A549 (cell line): ENCODE measurements around the gene CEP152. TPM values are rescaled to one million over a fixed set of nuclear protein-coding genes. Genes with fewer than 3 reads are reported as not detected.

Experiments
- ATAC-seq, 2 experiments: fragments of 200-7000 bp in 1 of 2; fragments of >200 bp in 1 of 2; cut with Nextera tagmentation in 1 of 2; cut with Tn5 transposase in 1 of 2; 3 replicates each; pipeline versions ENCODE4 v1.8.0 to v1.9.1; 2018 to 2020; ENCODE audit warnings: mild to moderate bottlenecking in 1 of 2, moderate library complexity in 1 of 2
- CTCF ChIA-PET: fragments of 300-600 bp; sonication (Branson Sonifier 250); formaldehyde crosslinking; extraction: SDS; loops from one replicate; lab custom pipeline; 2021; ENCODE audit warnings: antibody characterized with exemption, inconsistent platforms; lab: Yijun Ruan, JAX
- POLR2A ChIA-PET: fragments of 350-600 bp; formaldehyde crosslinking; extraction: SDS; loops from one replicate; lab custom pipeline; 2021; ENCODE audit warnings: antibody characterized with exemption, inconsistent platforms; lab: Yijun Ruan, JAX
- DNase-seq, 2 experiments: peaks; one replicate each; pipeline versions ENCODE4 v3.0.0 to v3.0.0-alpha.2; 2011 to 2016; ENCODE audit warnings: low read depth in 1 of 2, low spot score in 1 of 2
- FAIRE-seq: peaks from 2 replicates; lab custom pipeline; 2011; peaks lifted over from hg19 to GRCh38; lab: Jason Lieb, UNC
- H3K27ac ChIP-seq, 2 experiments: fragments of >200 bp; sonication (Bioruptor Twin); formaldehyde crosslinking; 3 replicates each; pipeline ENCODE4 v1.5.1; 2016 to 2017
- H3K4me1 ChIP-seq: fragments of >200 bp; sonication (Bioruptor Twin); formaldehyde crosslinking; 3 replicates; pipeline ENCODE4 v1.6.1; 2016
- H3K4me2 ChIP-seq: fragments of >200 bp; sonication (Bioruptor Twin); formaldehyde crosslinking; 3 replicates; pipeline ENCODE4 v1.6.1; 2016
- H3K4me3 ChIP-seq: fragments of >200 bp; sonication (Bioruptor Twin); formaldehyde crosslinking; 3 replicates; pipeline ENCODE4 v1.5.1; 2016
- H3K9me3 ChIP-seq: fragments of >200 bp; sonication (Bioruptor Twin); formaldehyde crosslinking; 3 replicates; pipeline ENCODE4 v1.6.1; 2016
- BCL3 ChIP-seq: fragments of >200 bp; sonication (Bioruptor Twin); formaldehyde crosslinking; IDR thresholded peaks from 3 replicates; pipeline ENCODE4 v1.6.1; 2016
- CTCF ChIP-seq: fragments of >200 bp; sonication (Bioruptor Twin); formaldehyde crosslinking; IDR thresholded peaks from 3 replicates; pipeline ENCODE4 v1.5.1; 2016
- E2F6 ChIP-seq: IDR thresholded peaks from 2 replicates; pipeline ENCODE4 v1.6.1; 2012; ENCODE audit warnings: low read depth, borderline replicate concordance
- EHF ChIP-seq: fragments of 250-450 bp; sonication (Bioruptor Pico); IDR thresholded peaks from 2 replicates; pipeline ENCODE4 v1.5.0; 2020; ENCODE audit warnings: mild to moderate bottlenecking
- EP300 ChIP-seq, 2 experiments: fragments of >200 bp; sonication (Bioruptor Twin); formaldehyde crosslinking; IDR thresholded peaks; 2 replicates in 1 of 2; 3 replicates in 1 of 2; pipeline ENCODE4 v1.6.1; 2016 to 2017
- ESRRA ChIP-seq: fragments of 150-350 bp; IDR thresholded peaks from 2 replicates; pipeline ENCODE4 v1.6.1; 2014; ENCODE audit warnings: mild to moderate bottlenecking, low read length, borderline replicate concordance
- FOSL2 ChIP-seq, 2 experiments: fragments of 450-650 bp in 1 of 2; fragments of >200 bp in 1 of 2; sonication (Bioruptor Twin) in 1 of 2; formaldehyde crosslinking; IDR thresholded peaks; 2 replicates each; pipeline versions ENCODE4 v1.5.0 to v1.6.1; 2016 to 2020; ENCODE audit warnings: mild to moderate bottlenecking in 1 of 2, moderate library complexity in 1 of 2
- FOXS1 ChIP-seq: fragments of 250-450 bp; sonication (Bioruptor Pico); IDR thresholded peaks from 2 replicates; pipeline ENCODE4 v1.5.0; 2020; ENCODE audit warnings: mild to moderate bottlenecking, moderate library complexity
- HOXB13 ChIP-seq: fragments of 250-450 bp; sonication (Bioruptor Pico); IDR thresholded peaks from 2 replicates; pipeline ENCODE4 v1.5.0; 2020; ENCODE audit warnings: low read depth, mild to moderate bottlenecking, moderate library complexity
- JUNB ChIP-seq: fragments of >200 bp; sonication (Bioruptor Twin); formaldehyde crosslinking; IDR thresholded peaks from 2 replicates; pipeline ENCODE4 v1.6.1; 2016
- MAZ ChIP-seq: fragments of 150-350 bp; IDR thresholded peaks from 2 replicates; pipeline ENCODE4 v1.6.1; 2014; ENCODE audit warnings: antibody characterized with exemption, low read depth, low read length, borderline replicate concordance
- PBX3 ChIP-seq: IDR thresholded peaks from 2 replicates; pipeline ENCODE4 v1.6.1; 2012
- PHF8 ChIP-seq: fragments of 200-600 bp; sonication (generic); IDR thresholded peaks from 2 replicates; pipeline ENCODE4 v1.6.1; 2016; ENCODE audit warnings: low read depth, mild to moderate bottlenecking, antibody characterized with exemption, moderate library complexity, borderline replicate concordance
- POLR2AphosphoS2 ChIP-seq: conservative IDR thresholded peaks from 2 replicates; pipeline ENCODE4 v1.6.1; 2012; ENCODE audit warnings: low read length, improper control_type of control experiment, inconsistent platforms
- REST ChIP-seq: fragments of 200-600 bp; sonication (generic); IDR thresholded peaks from 2 replicates; pipeline ENCODE4 v1.6.1; 2016; ENCODE audit warnings: antibody characterized with exemption, mild to moderate bottlenecking, moderate library complexity
- TFCP2L1 ChIP-seq: fragments of 250-450 bp; sonication (Bioruptor Pico); IDR thresholded peaks from 2 replicates; pipeline ENCODE4 v1.5.0; 2021; ENCODE audit warnings: mild to moderate bottlenecking
- TP53 ChIP-seq: fragments of 250-450 bp; sonication (Bioruptor Pico); IDR thresholded peaks from 2 replicates; pipeline ENCODE4 v1.5.0; 2021; ENCODE audit warnings: mild to moderate bottlenecking, moderate library complexity
- ZNF302 ChIP-seq: fragments of 250-450 bp; sonication (Bioruptor Pico); IDR thresholded peaks from 2 replicates; pipeline ENCODE4 v1.9.0; 2021; ENCODE audit warnings: inconsistent platforms, mild to moderate bottlenecking, moderate library complexity
- WGBS: methylation state at CpG from one replicate; pipeline ENCODE4 v1.1.6; 2017; ENCODE audit errors: missing lambda C conversion rate; 5-methylcytosine and 5-hydroxymethylcytosine counted together
- polyA plus RNA-seq, 4 experiments: library from polyadenylated mRNA; depleted of rRNA in 3 of 4; stranded (reverse); fragments of >200 nt; fragmentation: RNase III in 1 of 4; extraction: RNeasy Plus Mini Kit Qiagen cat#74134 plus additional on column Dnase treatment in 1 of 4; gene quantifications; 2 replicates in 3 of 4; 3 replicates in 1 of 4; pipeline ENCODE4 v1.2.3, GENCODE V29; 2011 to 2017

CEP152 gene
- polyA plus RNA-seq, 2 of the 4 experiments (the other 2 are of a cell fraction): 3.9 to 4.3 TPM

- 68% methylated on average over 1 of the region's 1 CpG for WGBS
- DNase-seq (no peak), FAIRE-seq (no peak), ATAC-seq (no peak)
- Histone ChIP-seq H3K4me2 (no peak overlapping the region), H3K4me3 (no peak overlapping the region), H3K4me1 (peaks cover 19% of the 10 kb centered on the region; the same call in 2 of the 3 replicates), H3K9me3 (no peaks in the 10 kb centered on the region), H3K27ac (no peak overlapping the region)
- ChIA-PET CTCF (interaction anchor here (1.2 to 2.6 kb wide), 2 partner anchors 61 to 442 kb away, joined by 5 to 13 read pairs; no protein-coding TSS in a partner anchor), POLR2A (no interaction called here)
- TF ChIP-seq FOXS1 (CRISPR knock-in tag) (no peak), FOSL2 (IDR thresholded peaks at IDR 0.05) (no peak), FOSL2 (CRISPR knock-in tag; IDR thresholded peaks at IDR 0.05) (no peak), TFCP2L1 (no peak), E2F6 (no peak), PHF8 (no peak), ESRRA (no peak), PBX3 (no peak)
Measured at GRCh38 chr15:48800245-48800644, 10.6 kb downstream of the CEP152 start.

- Histone ChIP-seq H3K9me3 (no peaks in the 10 kb centered on the region), H3K4me2 (no peak overlapping the region), H3K27ac (no peak overlapping the region), H3K4me3 (no peak overlapping the region), H3K4me1 (peaks cover 28% of the 10 kb centered on the region)
- WGBS: 87% methylated on average over 1 of the region's 1 CpG
- ChIA-PET CTCF (interaction anchor here (0.9 kb wide), 1 partner anchor 9 kb away, joined by 3 read pairs; no protein-coding TSS in a partner anchor), POLR2A (no interaction called here)
- TF ChIP-seq MAZ (no peak), HOXB13 (CRISPR knock-in tag) (no peak), EHF (CRISPR knock-in tag) (no peak), REST (no peak), CTCF (no peak), ESRRA (no peak), TP53 (no peak), BCL3 (no peak), POLR2AphosphoS2 (no peak), FOXS1 (CRISPR knock-in tag) (no peak), JUNB (no peak), ZNF302 (CRISPR knock-in tag) (no peak), EP300 (IDR thresholded peaks at IDR 0.05) (no peak)
- DNase-seq: no peak
- no peak for FAIRE-seq
- no peak for ATAC-seq
Measured at GRCh38 chr15:48798319-48798718, 12.6 kb downstream of the CEP152 start.
